ENCODE measurements around the gene CACNG7.

CACNG7 gene

DNA sequence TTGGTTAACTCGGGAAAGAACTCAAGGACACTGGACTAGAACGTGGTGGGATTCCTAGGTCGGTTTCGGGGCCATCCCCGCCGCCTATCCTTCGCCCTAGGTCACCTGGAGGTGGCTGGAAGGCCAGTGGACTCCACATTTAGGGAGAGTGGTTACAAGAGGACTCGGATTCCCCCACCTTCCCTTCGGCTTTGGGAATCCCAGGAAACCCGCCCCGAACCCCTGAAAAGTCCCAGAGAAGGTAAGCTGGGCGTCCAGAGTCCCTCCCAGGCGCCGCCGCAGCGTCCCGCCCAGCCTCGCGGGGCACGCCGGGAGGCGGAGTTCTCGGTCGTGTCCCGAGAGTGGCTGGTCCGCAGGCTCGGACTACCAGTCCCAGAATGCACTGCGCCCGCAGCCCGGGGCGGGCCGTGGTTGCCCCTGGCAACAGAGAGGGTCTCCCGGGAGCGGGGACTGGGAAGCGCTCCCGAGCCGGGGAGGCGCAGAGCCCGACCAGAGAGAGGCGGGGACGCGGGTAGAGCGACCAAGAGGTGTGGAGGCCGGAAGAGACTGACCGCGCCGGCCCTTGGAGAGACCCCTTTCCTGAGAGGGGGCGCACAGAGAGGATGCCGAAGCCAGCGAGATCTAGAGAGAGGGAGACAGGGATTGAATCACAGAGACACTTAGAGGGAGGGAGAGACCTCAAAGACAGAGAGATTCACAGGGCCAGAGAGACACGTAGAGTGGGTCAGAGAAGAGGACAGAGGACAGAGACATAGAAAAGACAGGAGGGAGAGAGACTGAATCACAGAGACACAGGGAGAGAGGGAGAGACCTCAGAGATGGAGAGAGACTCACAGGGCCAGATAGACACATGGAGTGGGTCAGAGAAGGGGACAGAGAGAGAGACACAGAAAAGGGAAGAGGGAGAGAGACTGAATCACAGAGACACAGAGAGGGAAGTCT, 29.7 kb upstream of the CACNG7 start:
- Histone ChIP-seq H3K4me1 (ENCODE audit: insufficient read depth, insufficient read length) (peaks cover 5% of the 10 kb centered on the region), H3K9ac (ENCODE audit: insufficient read length, low read depth) (peak overlapping the region; percentile 92), H3K36me3 (ENCODE audit: insufficient read depth, insufficient read length, low read length) (peaks cover 15% of the 10 kb centered on the region), H3K27me3 (ENCODE audit: insufficient read depth, insufficient read length) (peaks cover 31% of the 10 kb centered on the region), H3K4me3 (ENCODE audit: insufficient read length, low read depth) (peak overlapping the region; percentile 71), H3K9me3 (ENCODE audit: insufficient read depth, low read length) (no peaks in the 10 kb centered on the region)
- TF ChIP-seq ZNF274 (IDR thresholded peaks at IDR 0.05; ENCODE audit: low read depth, low read length) (no peak), SUZ12 (IDR thresholded peaks at IDR 0.05; ENCODE audit: extremely low read depth, insufficient read depth, insufficient read length) (no peak), YY1 (IDR thresholded peaks at IDR 0.05; ENCODE audit: insufficient read depth, insufficient read length) (no peak)
- peak; percentile 86 for DNase-seq (ENCODE audit: low read depth, low spot score)

DNA sequence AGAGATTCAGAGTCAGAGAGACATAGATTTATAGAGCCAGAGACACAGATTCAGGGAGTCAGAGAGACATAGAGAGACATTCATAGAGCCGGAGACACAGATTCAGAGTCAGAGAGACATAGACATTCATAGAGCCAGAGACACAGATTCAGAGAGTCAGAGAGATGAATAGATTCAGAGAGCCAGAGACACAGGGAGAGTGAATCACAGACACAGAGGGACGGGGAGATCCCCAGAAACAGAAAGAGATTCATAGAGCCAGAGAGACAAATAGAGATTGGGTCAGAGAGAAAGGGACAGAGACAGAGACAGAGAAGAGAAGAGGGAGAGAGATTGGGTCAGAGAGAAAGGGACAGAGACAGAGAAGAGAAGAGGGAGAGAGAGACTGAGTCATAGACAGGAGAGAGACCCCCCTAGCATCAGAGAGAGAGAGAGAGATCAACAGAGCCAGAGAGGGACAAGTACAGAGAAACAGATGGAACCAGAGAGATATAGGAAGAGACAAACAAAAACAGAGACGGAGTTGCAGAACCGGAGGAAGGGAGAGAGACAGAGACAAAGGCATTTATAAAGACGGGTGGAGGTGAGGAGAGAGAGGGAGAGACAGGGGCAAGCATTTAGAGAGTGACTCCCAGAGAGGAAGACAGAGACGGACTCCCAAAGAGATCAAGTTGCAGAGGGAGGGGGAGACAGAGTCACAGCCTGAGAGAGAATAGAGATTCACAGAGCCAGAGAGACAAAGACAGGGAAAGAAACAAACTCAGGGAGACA, 28.2 kb upstream of the CACNG7 start:
- Histone ChIP-seq H3K9me3 (ENCODE audit: insufficient read depth, low read length) (no peaks in the 10 kb centered on the region), H3K36me3 (ENCODE audit: insufficient read depth, insufficient read length, low read length) (peaks cover 2% of the 10 kb centered on the region), H3K4me1 (ENCODE audit: insufficient read depth, insufficient read length) (peaks cover 6% of the 10 kb centered on the region), H3K4me3 (ENCODE audit: insufficient read length, low read depth) (no peak overlapping the region), H3K27me3 (ENCODE audit: insufficient read depth, insufficient read length) (peaks cover 38% of the 10 kb centered on the region), H3K9ac (ENCODE audit: insufficient read length, low read depth) (no peak overlapping the region)
- no peak for DNase-seq (ENCODE audit: low read depth, low spot score)
- TF ChIP-seq YY1 (IDR thresholded peaks at IDR 0.05; ENCODE audit: insufficient read depth, insufficient read length) (no peak), ZNF274 (IDR thresholded peaks at IDR 0.05; ENCODE audit: low read depth, low read length) (no peak), SUZ12 (IDR thresholded peaks at IDR 0.05; ENCODE audit: extremely low read depth, insufficient read depth, insufficient read length) (no peak)

DNA sequence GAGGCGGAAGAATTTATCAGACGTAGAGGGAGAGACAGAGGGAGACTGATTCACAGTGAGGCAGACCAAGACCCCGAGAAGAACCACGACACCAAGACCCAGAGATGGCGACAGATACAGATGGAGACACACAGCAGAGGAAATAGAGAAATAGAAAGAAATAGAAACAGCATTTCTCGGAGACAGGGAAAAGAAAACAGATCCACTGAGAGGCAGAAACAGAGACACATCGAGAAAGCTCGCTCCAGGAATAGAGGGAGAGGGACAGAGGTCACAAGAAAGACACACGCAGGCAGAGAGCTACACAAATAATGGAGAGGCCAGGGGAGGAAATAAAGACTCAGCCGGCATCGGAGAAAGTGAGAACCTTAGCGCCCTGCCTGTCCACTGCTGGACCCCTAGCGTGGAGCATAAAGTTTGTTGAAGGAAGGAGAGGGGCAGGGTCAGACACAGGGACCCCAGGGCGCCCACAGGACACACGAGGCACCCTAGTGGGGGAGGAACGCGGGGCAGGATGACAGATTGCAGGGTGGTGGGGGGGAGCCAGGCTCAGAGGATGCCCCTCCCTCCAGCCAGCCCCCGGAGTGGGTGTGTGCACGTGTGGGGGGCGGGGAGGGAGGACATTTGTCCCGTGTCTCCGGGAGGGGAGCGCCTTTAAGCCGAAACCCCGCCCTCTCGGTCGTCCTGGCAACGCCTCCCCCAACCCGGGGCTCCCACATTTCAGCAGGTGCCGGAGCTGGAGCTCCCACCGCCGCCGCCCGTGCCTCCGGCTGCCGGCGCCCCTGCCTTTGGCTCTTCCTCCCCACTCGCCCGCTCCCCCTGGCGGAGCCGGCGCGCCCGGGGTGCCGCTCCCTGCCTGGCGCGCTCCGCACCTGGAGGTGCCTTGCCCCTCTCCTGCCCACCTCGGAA, 27.3 kb upstream of the CACNG7 start, which contains the start of gene PRKCG:
Gene PRKCG, plus strand, starts transcription at position 716 of the 909 bp plus-strand sequence. CDS start 298 bp downstream, outside the sequence.
- H3K9ac ChIP-seq (ENCODE audit: insufficient read length, low read depth), result peak within 1 kb of the TSS; percentile 67
- H3K4me1 ChIP-seq (ENCODE audit: insufficient read depth, insufficient read length), result peaks cover 6% of the 10 kb centered on the region
- H3K27me3 ChIP-seq (ENCODE audit: insufficient read depth, insufficient read length), result peaks cover 38% of the 10 kb centered on the region
- no peaks in the 10 kb centered on the region for H3K36me3 ChIP-seq (ENCODE audit: insufficient read depth, insufficient read length, low read length)
- no peak for DNase-seq (ENCODE audit: low read depth, low spot score)
- TF ChIP-seq ZNF274 (IDR thresholded peaks at IDR 0.05; ENCODE audit: low read depth, low read length) (no peak), SUZ12 (IDR thresholded peaks at IDR 0.05; ENCODE audit: extremely low read depth, insufficient read depth, insufficient read length) (no peak), YY1 (IDR thresholded peaks at IDR 0.05; ENCODE audit: insufficient read depth, insufficient read length) (no peak)
- peak within 1 kb of the TSS; percentile 34 for H3K4me3 ChIP-seq (ENCODE audit: insufficient read length, low read depth)
- no peaks in the 10 kb centered on the region for H3K9me3 ChIP-seq (ENCODE audit: insufficient read depth, low read length)

DNA sequence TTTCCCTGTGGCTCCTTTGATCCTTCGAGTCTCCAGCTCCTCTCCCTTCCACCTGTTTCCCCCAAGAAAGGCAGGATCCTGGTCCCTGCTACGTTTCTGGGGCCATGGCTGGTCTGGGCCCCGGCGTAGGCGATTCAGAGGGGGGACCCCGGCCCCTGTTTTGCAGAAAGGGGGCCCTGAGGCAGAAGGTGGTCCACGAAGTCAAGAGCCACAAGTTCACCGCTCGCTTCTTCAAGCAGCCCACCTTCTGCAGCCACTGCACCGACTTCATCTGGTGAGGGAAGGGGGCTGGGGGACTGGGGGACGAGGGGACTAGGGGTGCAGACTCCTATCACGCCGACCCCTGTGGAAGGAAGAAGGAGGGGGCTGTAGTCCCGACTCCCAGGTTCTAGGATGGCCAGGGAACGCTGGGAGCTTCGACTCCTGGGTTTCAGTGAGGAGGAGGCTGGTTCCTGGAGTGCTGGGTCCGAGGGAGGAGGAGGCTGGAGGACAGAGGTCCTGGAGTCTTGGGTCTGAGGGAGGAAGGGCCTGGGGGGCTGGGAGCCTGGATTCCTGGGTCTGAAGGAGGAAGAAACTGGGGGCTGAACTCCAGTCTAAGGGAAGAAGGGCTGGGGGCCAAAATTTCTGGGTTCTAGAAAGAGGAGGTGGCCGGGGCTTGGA, 26.6 kb upstream of the CACNG7 start:
- Histone ChIP-seq H3K9ac (ENCODE audit: insufficient read length, low read depth) (peak overlapping the region; percentile 67), H3K36me3 (ENCODE audit: insufficient read depth, insufficient read length, low read length) (no peaks in the 10 kb centered on the region), H3K4me1 (ENCODE audit: insufficient read depth, insufficient read length) (peaks cover 6% of the 10 kb centered on the region), H3K27me3 (ENCODE audit: insufficient read depth, insufficient read length) (peaks cover 38% of the 10 kb centered on the region), H3K4me3 (ENCODE audit: insufficient read length, low read depth) (peak overlapping the region; percentile 34), H3K9me3 (ENCODE audit: insufficient read depth, low read length) (no peaks in the 10 kb centered on the region)
- no peak for TF ChIP-seq ZNF274 (IDR thresholded peaks at IDR 0.05; ENCODE audit: low read depth, low read length)
- TF ChIP-seq SUZ12 (IDR thresholded peaks at IDR 0.05; ENCODE audit: extremely low read depth, insufficient read depth, insufficient read length), result no peak
- TF ChIP-seq YY1 (IDR thresholded peaks at IDR 0.05; ENCODE audit: insufficient read depth, insufficient read length), result no peak
- no peak for DNase-seq (ENCODE audit: low read depth, low spot score)

DNA sequence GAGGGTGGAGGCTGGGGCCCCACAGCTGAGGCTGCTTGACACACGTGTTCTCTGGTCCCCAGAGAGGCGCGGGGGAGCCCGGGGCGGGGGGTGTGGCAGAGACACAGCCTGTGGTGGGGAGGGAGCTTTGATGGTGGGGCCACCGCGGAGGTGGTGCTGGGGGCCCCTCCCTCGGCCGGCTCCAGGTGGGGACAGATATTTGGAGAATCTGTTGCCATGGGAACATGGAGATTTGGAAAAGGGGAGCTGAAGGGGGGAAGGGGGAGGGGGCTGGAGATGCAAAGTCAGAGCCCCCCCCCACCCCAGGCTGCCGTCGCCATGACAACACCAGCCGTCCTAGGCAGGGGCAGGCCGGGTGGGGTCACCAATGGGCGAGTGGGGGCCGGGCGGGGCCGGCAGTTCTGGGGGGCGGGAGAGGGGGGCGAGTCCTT, 25.8 kb upstream of the CACNG7 start:
- Histone ChIP-seq H3K9ac (ENCODE audit: insufficient read length, low read depth) (peak overlapping the region; percentile 64), H3K4me3 (ENCODE audit: insufficient read length, low read depth) (peak overlapping the region; percentile 34), H3K9me3 (ENCODE audit: insufficient read depth, low read length) (no peaks in the 10 kb centered on the region), H3K36me3 (ENCODE audit: insufficient read depth, insufficient read length, low read length) (no peaks in the 10 kb centered on the region), H3K27me3 (ENCODE audit: insufficient read depth, insufficient read length) (peaks cover 38% of the 10 kb centered on the region), H3K4me1 (ENCODE audit: insufficient read depth, insufficient read length) (peaks cover 6% of the 10 kb centered on the region)
- DNase-seq (ENCODE audit: low read depth, low spot score), result no peak
- TF ChIP-seq YY1 (IDR thresholded peaks at IDR 0.05; ENCODE audit: insufficient read depth, insufficient read length) (no peak), ZNF274 (IDR thresholded peaks at IDR 0.05; ENCODE audit: low read depth, low read length) (no peak), SUZ12 (IDR thresholded peaks at IDR 0.05; ENCODE audit: extremely low read depth, insufficient read depth, insufficient read length) (no peak)

DNA sequence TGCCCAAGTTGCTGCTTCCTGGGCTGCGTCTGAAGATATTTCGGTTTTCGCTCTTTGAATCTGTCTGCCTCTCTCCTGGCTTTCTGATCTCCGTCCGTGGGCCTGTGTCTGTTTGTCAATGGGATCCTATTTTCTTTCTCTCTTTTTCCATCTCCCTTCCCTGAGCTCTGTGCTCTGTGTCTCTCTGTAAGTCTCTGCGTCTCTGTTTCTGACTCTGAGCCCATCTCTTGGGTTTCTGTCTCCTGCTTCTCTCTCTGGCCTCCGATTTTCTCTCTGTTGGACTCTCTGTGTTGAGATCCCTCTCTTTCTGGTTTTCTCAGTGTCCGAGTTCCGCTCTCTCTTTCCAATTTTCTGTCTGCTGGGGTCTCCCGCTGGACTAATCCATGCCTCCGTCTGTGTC, 25.3 kb upstream of the CACNG7 start:
- no peak for DNase-seq (ENCODE audit: low read depth, low spot score)
- no peaks in the 10 kb centered on the region for H3K9me3 ChIP-seq (ENCODE audit: insufficient read depth, low read length)
- H3K4me1 ChIP-seq (ENCODE audit: insufficient read depth, insufficient read length), result peaks cover 6% of the 10 kb centered on the region
- no peak overlapping the region for H3K4me3 ChIP-seq (ENCODE audit: insufficient read length, low read depth)
- no peak overlapping the region for H3K9ac ChIP-seq (ENCODE audit: insufficient read length, low read depth)
- H3K36me3 ChIP-seq (ENCODE audit: insufficient read depth, insufficient read length, low read length), result no peaks in the 10 kb centered on the region
- TF ChIP-seq ZNF274 (IDR thresholded peaks at IDR 0.05; ENCODE audit: low read depth, low read length), result no peak
- TF ChIP-seq YY1 (IDR thresholded peaks at IDR 0.05; ENCODE audit: insufficient read depth, insufficient read length), result no peak
- TF ChIP-seq SUZ12 (IDR thresholded peaks at IDR 0.05; ENCODE audit: extremely low read depth, insufficient read depth, insufficient read length), result no peak
- H3K27me3 ChIP-seq (ENCODE audit: insufficient read depth, insufficient read length), result peaks cover 38% of the 10 kb centered on the region

Measured in NT2/D1 (cell line).